GM12878 (cell line): ENCODE measurements around the gene CLDN4. TPM values are rescaled to one million over a fixed set of nuclear protein-coding genes. Genes with fewer than 3 reads are reported as not detected.

Experiments
- ATAC-seq: fragments of 200-7000 bp; cut with Tn5 transposase; 3 replicates; pipeline ENCODE4 v1.9.1; 2020; ENCODE audit warnings: mild to moderate bottlenecking, moderate library complexity
- BruUV-seq: library from RNA; stranded (reverse); fragments of 400-500 nt; replicated peaks from 2 replicates; lab custom pipeline; 2021; lab: Mats Ljungman, UMichigan
- CTCF ChIA-PET: fragments of 300-600 bp; sonication (Branson Sonifier 250); formaldehyde crosslinking; extraction: SDS; loops from one replicate; lab custom pipeline; 2021; ENCODE audit warnings: inconsistent platforms; lab: Yijun Ruan, JAX
- POLR2A ChIA-PET: fragments of 350-600 bp; formaldehyde crosslinking; extraction: SDS; loops from one replicate; lab custom pipeline; 2021; ENCODE audit warnings: inconsistent platforms; lab: Charles Lee
- RAD21 ChIA-PET: fragments of 300-600 bp; sonication (Branson Sonifier 250); formaldehyde crosslinking; loops from one replicate; lab custom pipeline; 2023; ENCODE audit warnings: antibody characterized with exemption; ENCODE audit not compliant: unreplicated experiment; lab: Charles Lee
- SMC1A ChIA-PET: fragments of 300-600 bp; sonication (Branson Sonifier 250); formaldehyde crosslinking; loops from one replicate; lab custom pipeline; 2023; ENCODE audit not compliant: unreplicated experiment, uncharacterized antibody; lab: Charles Lee
- DNase-seq: peaks from one replicate; pipeline ENCODE4 v3.0.0-alpha.2; 2011; ENCODE audit warnings: low read depth, low spot score
- FAIRE-seq: peaks from 3 replicates; lab custom pipeline; 2011; peaks lifted over from hg19 to GRCh38; lab: Jason Lieb, UNC
- H2AFZ ChIP-seq: 2 replicates; pipeline ENCODE4 v1.6.0; 2011; ENCODE audit warnings: low read depth, low read length, control low read depth; ENCODE audit not compliant: control insufficient read depth
- H3K27ac ChIP-seq: 2 replicates; pipeline ENCODE4 v1.5.1; 2011; ENCODE audit warnings: control low read depth; ENCODE audit not compliant: control insufficient read depth, insufficient read depth
- H3K27me3 ChIP-seq, 2 experiments: replicated peaks in 1 of 2; 2 replicates each; pipeline versions ENCODE4 v1.6.0 to v1.6.1; 2011; ENCODE audit warnings: low read length in 1 of 2; ENCODE audit not compliant: control insufficient read depth in 2 of 2, insufficient read depth in 2 of 2
- H3K36me3 ChIP-seq, 2 experiments: 2 replicates each; pipeline ENCODE4 v1.5.1; 2011; ENCODE audit warnings: low read length in 1 of 2; ENCODE audit not compliant: control insufficient read depth in 2 of 2, insufficient read depth in 2 of 2
- H3K4me1 ChIP-seq: 2 replicates; pipeline ENCODE4 v1.6.1; 2011; ENCODE audit warnings: mild to moderate bottlenecking, low read length, moderate library complexity, mixed read lengths; ENCODE audit not compliant: control insufficient read depth, insufficient read depth
- H3K4me2 ChIP-seq: 2 replicates; pipeline ENCODE4 v1.6.0; 2011; ENCODE audit warnings: control low read depth; ENCODE audit not compliant: control insufficient read depth, insufficient read depth
- H3K4me3 ChIP-seq: fragments of 200-600 bp; sonication (generic); 2 replicates; pipeline ENCODE4 v1.5.1; 2016
- H3K79me2 ChIP-seq: 2 replicates; pipeline ENCODE4 v1.6.0; 2011; ENCODE audit warnings: low read length; ENCODE audit not compliant: control insufficient read depth, insufficient read depth
- H3K9ac ChIP-seq: 2 replicates; pipeline ENCODE4 v1.8.0; 2011; ENCODE audit warnings: low read length, control low read depth, mixed read lengths; ENCODE audit not compliant: control insufficient read depth, insufficient read depth
- H3K9me3 ChIP-seq: replicated peaks from 3 replicates; pipeline ENCODE4 v1.5.1; 2011; ENCODE audit warnings: mild to moderate bottlenecking, low read length; ENCODE audit not compliant: control insufficient read depth, insufficient read depth
- H4K20me1 ChIP-seq: 2 replicates; pipeline ENCODE4 v1.6.0; 2011; ENCODE audit not compliant: control insufficient read depth, insufficient read depth
- CHD1 ChIP-seq: IDR thresholded peaks from 2 replicates; pipeline ENCODE4 v1.6.1; 2012; ENCODE audit warnings: low read depth, low read length, improper control_type of control experiment
- ETV6 ChIP-seq, 2 experiments: fragments of 450-650 bp in 1 of 2; IDR thresholded peaks in 1 of 2; conservative IDR thresholded peaks in 1 of 2; 2 replicates each; pipeline ENCODE4 v1.6.1; 2014; ENCODE audit warnings: antibody characterized with exemption in 1 of 2, borderline replicate concordance in 1 of 2, low read depth in 1 of 2, mild to moderate bottlenecking in 1 of 2, moderate library complexity in 1 of 2
- FOS ChIP-seq: IDR thresholded peaks from 3 replicates; pipeline ENCODE4 v1.6.1; 2011; ENCODE audit warnings: borderline replicate concordance; ENCODE audit not compliant: insufficient read length; ENCODE audit errors: extremely low read depth
- HCFC1 ChIP-seq: fragments of 150-350 bp; IDR thresholded peaks from 2 replicates; pipeline ENCODE4 v1.6.1; 2014; ENCODE audit warnings: low read length
- MYB ChIP-seq: fragments of 150-350 bp; IDR thresholded peaks from 2 replicates; pipeline ENCODE4 v1.6.1; 2014; ENCODE audit warnings: mild to moderate bottlenecking, low read depth, low read length, borderline replicate concordance
- SUZ12 ChIP-seq: fragments of 200-600 bp; sonication (generic); IDR thresholded peaks from one replicate; pipeline ENCODE4 v1.6.1; 2018; ENCODE audit warnings: antibody characterized with exemption, mild to moderate bottlenecking; ENCODE audit not compliant: unreplicated experiment
- ZNF274 ChIP-seq: IDR thresholded peaks from one replicate; pipeline ENCODE4 v1.8.0; 2011; ENCODE audit not compliant: insufficient read length, insufficient read depth
- WGBS: methylation state at CpG from one replicate; pipeline ENCODE4 v1.1.6; 2016; ENCODE audit warnings: low lambda C conversion rate; ENCODE audit not compliant: insufficient replicate concordance, insufficient coverage; ENCODE audit errors: missing lambda C conversion rate; 5-methylcytosine and 5-hydroxymethylcytosine counted together
- in situ Hi-C: fragments of 300-500 bp; cut with MboI; formaldehyde crosslinking; loops from 9 replicates; pipeline ENCODE4 v1.14.3; 2018; ENCODE audit warnings: mixed read lengths
- intact Hi-C: fragments of 100-400 bp; cut with micrococcal nuclease; formaldehyde crosslinking; loops from one replicate; pipeline ENCODE4 v1.14.2; 2022; ENCODE audit not compliant: unreplicated experiment
- polyA plus RNA-seq, 11 experiments: library from polyadenylated mRNA; depleted of rRNA in 4 of 11; unstranded in 6 of 11; stranded (reverse) in 5 of 11; fragments of >200 nt; fragmentation: Nextera tagmentation in 4 of 11; fragmentation: Illumina TruSeq in 1 of 11; extraction: Ambion mirVana in 4 of 11; extraction: Trizol in 1 of 11; gene quantifications; 1 replicate in 1 of 11; 2 replicates in 10 of 11; pipeline versions ENCODE4 v1.2.1 to v1.2.3, GENCODE V29; 2011 to 2016; ENCODE audit warnings: inconsistent platforms in 2 of 11, missing spikeins in 2 of 11, low read depth in 1 of 11
- total RNA-seq, 4 experiments: library from RNA; depleted of rRNA in 3 of 4; stranded (reverse); fragments of >200 nt in 3 of 4; fragmentation: Illumina TruSeq in 1 of 4; extraction: Trizol in 1 of 4; gene quantifications; 2 replicates each; pipeline versions ENCODE4 v1.2.1 to v1.2.3, GENCODE V29; 2013 to 2021

CLDN4 gene
- total and polyA plus RNA-seq, 10 of the 15 experiments (the other 5 are each of a cell fraction or from before 2014, with no cell fraction given) = 0.04 to 0.38 (median 0.06) TPM; not detected in 6

GRCh38 chr7:73871163-73872011 is 40.6 kb downstream of the CLDN4 start:
- Histone ChIP-seq H3K27me3 (no peaks in the 10 kb centered on the region), H3K4me2 (no peak overlapping the region), H3K79me2 (no peaks in the 10 kb centered on the region), H3K27ac (no peak overlapping the region), H3K9ac (no peak overlapping the region), H3K36me3 (no peaks in the 10 kb centered on the region), H2AFZ (no peak overlapping the region), H3K9me3 (no peaks in the 10 kb centered on the region), H3K4me1 (no peaks in the 10 kb centered on the region), H3K4me3 (no peak overlapping the region), H4K20me1 (no peaks in the 10 kb centered on the region)
- no TSS peak for BruUV-seq
- ChIA-PET SMC1A (no interaction called here), POLR2A (no interaction called here), RAD21 (no interaction called here), CTCF (no interaction called here)
- DNase-seq (no peak), ATAC-seq (no peak), FAIRE-seq (no peak)
- TF ChIP-seq MYB (no peak), SUZ12 (no peak), ETV6 (conservative IDR thresholded peaks at IDR 0.05 in 1 of 2, IDR thresholded peaks at IDR 0.05 in 1 of 2; ENCODE audit: borderline replicate concordance in 1 of 2, low read depth in 1 of 2) (no peak), HCFC1 (no peak), CHD1 (no peak), FOS (no peak), ZNF274 (no peak)
- in situ Hi-C loops = no loop called here
- whole genome bisulfite sequencing = 52% methylated on average over 20 of the region's 20 CpGs
- intact Hi-C loops = no loop called here
